ENCODE data around the gene GUCD1. TPM values are rescaled to one million over a fixed set of nuclear protein-coding genes. Genes with fewer than 3 reads are reported as not detected.

GUCD1 gene
- total RNA-seq, 3 donors from 2014 or later (not counting 1 experiment from before 2014, with no cell fraction given) = 76.9 to 102 (median 94.9) TPM

DNA sequence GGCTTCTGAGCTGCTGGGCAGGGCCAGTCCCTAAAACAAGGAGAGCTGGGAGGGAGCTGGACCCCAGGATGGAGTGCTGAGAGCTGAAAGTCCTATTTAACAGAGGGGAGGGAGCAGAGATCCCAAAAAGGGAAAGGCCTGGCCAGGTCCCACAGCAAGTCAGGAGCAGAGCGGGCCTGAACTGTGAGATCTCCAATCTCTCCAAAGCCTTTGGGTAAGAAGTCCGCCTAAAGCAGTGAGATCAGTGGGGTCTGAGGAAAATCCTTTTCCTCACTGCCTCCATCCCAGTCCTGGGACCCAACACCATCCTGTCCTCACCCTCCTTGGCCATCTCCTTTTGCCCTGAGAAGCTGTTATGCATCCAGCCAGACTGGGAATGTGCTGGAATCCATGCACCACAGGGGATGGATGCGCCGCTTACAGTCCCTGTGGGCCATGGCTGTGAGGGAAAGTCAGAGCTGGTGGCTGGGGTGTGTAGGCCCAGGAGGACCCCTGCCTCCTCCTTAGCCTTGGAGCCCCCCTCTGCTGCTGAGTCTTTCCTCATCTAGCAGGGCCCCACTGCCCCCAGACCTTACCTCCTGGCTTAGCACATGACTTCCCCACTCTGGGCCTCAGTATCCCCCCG lies 29.3 kb upstream of the GUCD1 start:
- Mint-ChIP-seq H3K4me3 (no peak overlapping the region), H3K36me3 (no peaks in the 10 kb centered on the region), H3K9me3 (no peaks in the 10 kb centered on the region), H3K27ac (no peak overlapping the region), H3K4me1 (no peaks in the 10 kb centered on the region), H3K27me3 (ENCODE audit: low read depth in 2 of 2) (no peaks in the 10 kb centered on the region)
- H3K4me1 ChIP-seq (ENCODE audit: control insufficient read depth, insufficient read depth, low read length) = no peaks in the 10 kb centered on the region
- H3K36me3 ChIP-seq (ENCODE audit: control insufficient read depth, insufficient read depth, low read length) = peaks cover 2% of the 10 kb centered on the region
- 98% methylated on average over 5 of the region's 5 CpGs for WGBS (ENCODE audit: insufficient coverage)
- H3K27ac ChIP-seq (ENCODE audit: low read length) = no peak overlapping the region
- no peaks in the 10 kb centered on the region for H3K27me3 ChIP-seq (ENCODE audit: control insufficient read depth, insufficient read depth, low read length)
- H3K4me3 ChIP-seq (ENCODE audit: low read length) = no peak overlapping the region
- no peak for DNase-seq
- TF ChIP-seq, protein P1, sequence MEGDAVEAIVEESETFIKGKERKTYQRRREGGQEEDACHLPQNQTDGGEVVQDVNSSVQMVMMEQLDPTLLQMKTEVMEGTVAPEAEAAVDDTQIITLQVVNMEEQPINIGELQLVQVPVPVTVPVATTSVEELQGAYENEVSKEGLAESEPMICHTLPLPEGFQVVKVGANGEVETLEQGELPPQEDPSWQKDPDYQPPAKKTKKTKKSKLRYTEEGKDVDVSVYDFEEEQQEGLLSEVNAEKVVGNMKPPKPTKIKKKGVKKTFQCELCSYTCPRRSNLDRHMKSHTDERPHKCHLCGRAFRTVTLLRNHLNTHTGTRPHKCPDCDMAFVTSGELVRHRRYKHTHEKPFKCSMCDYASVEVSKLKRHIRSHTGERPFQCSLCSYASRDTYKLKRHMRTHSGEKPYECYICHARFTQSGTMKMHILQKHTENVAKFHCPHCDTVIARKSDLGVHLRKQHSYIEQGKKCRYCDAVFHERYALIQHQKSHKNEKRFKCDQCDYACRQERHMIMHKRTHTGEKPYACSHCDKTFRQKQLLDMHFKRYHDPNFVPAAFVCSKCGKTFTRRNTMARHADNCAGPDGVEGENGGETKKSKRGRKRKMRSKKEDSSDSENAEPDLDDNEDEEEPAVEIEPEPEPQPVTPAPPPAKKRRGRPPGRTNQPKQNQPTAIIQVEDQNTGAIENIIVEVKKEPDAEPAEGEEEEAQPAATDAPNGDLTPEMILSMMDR (IDR thresholded peaks at IDR 0.05) = no peak
- intact Hi-C loops (cut with micrococcal nuclease) = no loop called here
- H3K9me3 ChIP-seq (ENCODE audit: control insufficient read depth, insufficient read depth, low read length) = no peaks in the 10 kb centered on the region
- no peak for ATAC-seq

DNA sequence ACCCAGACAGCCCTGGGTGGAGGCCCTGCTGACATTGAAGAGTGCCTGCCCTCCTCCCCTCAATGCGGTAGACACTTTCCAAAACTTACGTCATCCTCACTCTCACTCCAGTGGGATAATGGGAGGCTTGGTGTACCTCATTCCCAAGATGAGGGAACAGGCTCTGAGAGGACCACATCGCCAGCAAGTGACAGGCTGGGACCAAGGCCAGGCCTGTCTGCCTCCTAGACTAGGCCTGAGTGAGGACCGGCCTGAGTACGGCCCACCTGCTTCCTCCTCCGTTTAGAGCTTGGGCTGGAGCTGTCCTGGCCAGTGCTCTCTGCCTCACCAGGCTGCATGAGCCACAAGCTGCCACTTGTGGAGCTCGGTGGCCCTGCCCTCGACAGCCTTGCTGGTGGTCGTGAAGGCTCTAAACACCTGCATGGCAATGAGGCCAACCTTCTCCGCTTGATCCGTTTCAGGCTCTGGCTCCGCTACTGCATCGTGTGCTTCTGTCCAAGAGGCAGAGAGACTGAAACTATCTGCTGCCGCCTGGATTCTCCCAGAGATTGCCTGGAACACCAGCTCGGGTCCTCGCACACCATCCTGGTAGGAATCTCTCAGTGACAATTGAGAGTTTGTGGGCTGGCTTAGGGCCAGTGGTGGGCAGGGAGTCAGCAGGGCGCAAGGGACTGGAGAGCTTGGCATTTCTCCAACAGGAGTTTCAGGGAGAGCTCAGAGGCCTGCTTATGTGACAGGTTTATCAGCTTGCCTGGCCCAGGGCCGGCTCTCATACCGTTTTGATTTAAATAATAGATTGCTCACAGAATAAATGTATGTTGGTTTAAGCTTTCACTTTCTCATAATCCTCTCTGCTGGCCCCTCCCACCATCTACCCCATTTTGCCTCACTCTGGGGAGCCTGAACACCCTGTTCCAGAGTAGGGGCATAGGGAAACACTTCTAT lies 28.6 kb upstream of the GUCD1 start:
- Histone ChIP-seq H3K36me3 (ENCODE audit: control insufficient read depth, insufficient read depth, low read length) (peaks cover 2% of the 10 kb centered on the region), H3K9me3 (ENCODE audit: control insufficient read depth, insufficient read depth, low read length) (no peaks in the 10 kb centered on the region), H3K27ac (ENCODE audit: low read length) (no peak overlapping the region), H3K4me3 (ENCODE audit: low read length) (no peak overlapping the region), H3K27me3 (ENCODE audit: control insufficient read depth, insufficient read depth, low read length) (no peaks in the 10 kb centered on the region), H3K4me1 (ENCODE audit: control insufficient read depth, insufficient read depth, low read length) (no peaks in the 10 kb centered on the region)
- TF ChIP-seq, protein P1 (IDR thresholded peaks at IDR 0.05) = no peak
- Mint-ChIP-seq H3K4me1 (no peaks in the 10 kb centered on the region), H3K27ac (no peak overlapping the region), H3K27me3 (ENCODE audit: low read depth in 2 of 2) (no peaks in the 10 kb centered on the region), H3K4me3 (no peak overlapping the region), H3K36me3 (no peaks in the 10 kb centered on the region), H3K9me3 (no peaks in the 10 kb centered on the region)
- ATAC-seq (no peak), DNase-seq (no peak)
- intact Hi-C loops (cut with micrococcal nuclease) = no loop called here
- 89% methylated on average over 16 of the region's 19 CpGs for WGBS (ENCODE audit: insufficient coverage)

DNA sequence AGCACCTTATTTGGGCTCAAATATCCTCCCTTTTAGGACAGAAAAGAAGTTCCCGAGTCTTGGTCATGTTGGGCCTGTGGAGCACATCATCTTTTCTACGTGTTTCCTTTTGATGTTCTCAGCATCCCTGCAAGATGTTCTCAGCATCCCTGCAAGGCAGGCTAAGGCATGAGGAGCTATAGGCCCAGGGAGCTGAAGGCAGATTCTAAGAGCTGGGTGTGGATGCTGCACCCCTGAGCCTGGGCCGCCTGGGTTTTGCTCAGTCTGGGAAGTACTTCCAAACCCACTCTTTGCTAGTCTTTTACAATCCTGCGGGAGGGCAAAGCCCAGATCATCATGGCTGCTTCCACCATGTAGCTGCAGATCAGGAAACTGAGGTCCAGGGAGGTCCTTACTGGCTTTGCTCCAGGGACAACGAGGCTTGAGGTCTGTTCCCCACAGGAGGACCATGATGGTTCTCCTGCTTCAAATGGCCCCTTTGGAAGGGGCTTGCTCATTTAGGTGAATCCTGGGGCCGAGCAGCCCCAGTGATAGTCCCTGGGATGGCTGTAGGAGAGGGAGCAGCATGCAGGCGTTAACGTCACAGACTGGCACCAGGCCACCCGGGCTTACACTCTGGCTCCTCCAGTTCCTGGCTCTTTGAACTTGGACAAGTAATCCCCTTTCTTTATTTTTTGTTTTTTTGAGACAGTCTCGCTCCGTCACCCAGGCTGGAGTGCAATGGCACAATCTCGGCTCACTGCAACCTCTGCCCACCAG lies 27.3 kb upstream of the GUCD1 start:
- Mint-ChIP-seq H3K27ac (no peak overlapping the region), H3K4me3 (no peak overlapping the region), H3K27me3 (ENCODE audit: low read depth in 2 of 2) (no peaks in the 10 kb centered on the region), H3K9me3 (no peaks in the 10 kb centered on the region), H3K4me1 (no peaks in the 10 kb centered on the region), H3K36me3 (no peaks in the 10 kb centered on the region)
- intact Hi-C loops (cut with micrococcal nuclease) = no loop called here
- H3K27ac ChIP-seq (ENCODE audit: low read length) = no peak overlapping the region
- H3K4me3 ChIP-seq (ENCODE audit: low read length) = no peak overlapping the region
- no peaks in the 10 kb centered on the region for H3K27me3 ChIP-seq (ENCODE audit: control insufficient read depth, insufficient read depth, low read length)
- H3K36me3 ChIP-seq (ENCODE audit: control insufficient read depth, insufficient read depth, low read length) = no peaks in the 10 kb centered on the region
- no peaks in the 10 kb centered on the region for H3K4me1 ChIP-seq (ENCODE audit: control insufficient read depth, insufficient read depth, low read length)
- ATAC-seq (no peak), DNase-seq (no peak)
- H3K9me3 ChIP-seq (ENCODE audit: control insufficient read depth, insufficient read depth, low read length) = no peaks in the 10 kb centered on the region
- TF ChIP-seq, protein P1 (IDR thresholded peaks at IDR 0.05) = no peak
- 93% methylated on average over 12 of the region's 12 CpGs for WGBS (ENCODE audit: insufficient coverage)

Measured in natural killer cell (primary cell).